H1 (cell line): ENCODE measurements around the gene HMGCS2. TPM values are rescaled to one million over a fixed set of nuclear protein-coding genes. Genes with fewer than 3 reads are reported as not detected.

ENCODE experiments used
- CEBPB ChIP-seq: IDR thresholded peaks from 2 replicates; pipeline ENCODE4 v1.6.1; 2012; ENCODE audit warnings: low read depth, low read length
- CREB1 ChIP-seq: IDR thresholded peaks from 2 replicates; pipeline ENCODE4 v1.6.1; 2012; ENCODE audit warnings: inconsistent platforms
- EP300 ChIP-seq, 2 experiments: IDR thresholded peaks; 1 replicate in 1 of 2; 2 replicates in 1 of 2; pipeline ENCODE4 v1.6.1; 2011 to 2012; ENCODE audit warnings: low read depth in 2 of 2, low read length in 2 of 2, mild to moderate bottlenecking in 2 of 2, borderline replicate concordance in 1 of 2, inconsistent platforms in 1 of 2, moderate library complexity in 1 of 2
- NRF1 ChIP-seq: IDR thresholded peaks from 2 replicates; pipeline ENCODE4 v1.6.1; 2011; ENCODE audit warnings: mild to moderate bottlenecking, low read depth, low read length, improper control_type of control experiment
- POLR2A ChIP-seq, 2 experiments: IDR thresholded peaks; 1 replicate in 1 of 2; 2 replicates in 1 of 2; pipeline ENCODE4 v1.6.1; 2011; ENCODE audit warnings: low read depth in 2 of 2, low read length in 2 of 2, mild to moderate bottlenecking in 2 of 2; ENCODE audit errors: control extremely low read depth in 1 of 2
- POLR2AphosphoS5 ChIP-seq: IDR thresholded peaks from 2 replicates; pipeline ENCODE4 v1.6.1; 2011; ENCODE audit warnings: low read depth, low read length
- polyA plus RNA-seq, 7 experiments: library from polyadenylated mRNA; depleted of rRNA in 3 of 7; stranded (reverse) in 5 of 7; unstranded in 2 of 7; fragments of >200 nt in 5 of 7; fragments of 200-250 nt in 2 of 7; gene quantifications; 1 replicate in 5 of 7; 2 replicates in 1 of 7; 4 replicates in 1 of 7; pipeline versions ENCODE4 v1.2.1 to v1.2.3, GENCODE V29; 2011 to 2013; ENCODE audit warnings: missing spikeins in 2 of 7, mixed read lengths in 2 of 7
- total RNA-seq: library from RNA; stranded (reverse); fragmentation: NEBNext Ultra II Directional; extraction: Animal tissue kit (Norgen Biotek cat#: 25700); gene quantifications from 2 replicates; pipeline ENCODE4 v1.2.1, GENCODE V29; 2021

Gene HMGCS2
- total and polyA plus RNA-seq, 2 of the 8 experiments (the other 6 are each of a cell fraction or from before 2014, with no cell fraction given), result not detected

- TF ChIP-seq CEBPB (no peak), NRF1 (no peak), POLR2AphosphoS5 (no peak), CREB1 (no peak), EP300 (IDR thresholded peaks at IDR 0.05; ENCODE audit: borderline replicate concordance in 1 of 2, low read depth in 2 of 2, low read length in 2 of 2) (no peak), POLR2A (IDR thresholded peaks at IDR 0.05; ENCODE audit: control extremely low read depth in 1 of 2, low read depth in 2 of 2, low read length in 2 of 2) (no peak)
Observed at GRCh38 chr1:119752592-119752991, 16.1 kb downstream of the HMGCS2 start (continued).
